ENCODE results near the gene CDK8. TPM values are rescaled to one million over a fixed set of nuclear protein-coding genes. Genes with fewer than 3 reads are reported as not detected.

Gene CDK8
- polyA plus RNA-seq, 2 of the 4 experiments (the other 2 are of a cell fraction) = 9.9 to 20.9 TPM

DNA sequence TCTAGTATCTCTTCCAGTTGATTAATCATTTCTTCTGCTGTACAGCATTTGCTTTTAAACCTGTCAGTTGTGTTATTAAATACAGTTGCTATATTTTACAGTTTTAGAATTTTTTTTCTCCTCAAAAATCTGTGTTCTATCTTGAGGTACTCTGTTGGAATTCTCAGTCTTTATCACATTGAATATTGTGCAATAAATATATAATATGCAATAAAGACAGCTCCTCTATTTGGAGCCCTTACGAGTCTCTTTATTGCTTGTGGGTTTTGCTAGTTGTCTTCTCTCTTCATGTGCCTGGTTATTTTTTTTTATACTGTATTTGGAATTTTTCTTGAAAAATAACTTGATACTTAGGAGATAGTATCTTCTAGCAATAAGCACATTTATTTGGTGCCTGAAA lies 51.7 kb downstream of the CDK8 start (continued):
- TF ChIP-seq, protein P1, sequence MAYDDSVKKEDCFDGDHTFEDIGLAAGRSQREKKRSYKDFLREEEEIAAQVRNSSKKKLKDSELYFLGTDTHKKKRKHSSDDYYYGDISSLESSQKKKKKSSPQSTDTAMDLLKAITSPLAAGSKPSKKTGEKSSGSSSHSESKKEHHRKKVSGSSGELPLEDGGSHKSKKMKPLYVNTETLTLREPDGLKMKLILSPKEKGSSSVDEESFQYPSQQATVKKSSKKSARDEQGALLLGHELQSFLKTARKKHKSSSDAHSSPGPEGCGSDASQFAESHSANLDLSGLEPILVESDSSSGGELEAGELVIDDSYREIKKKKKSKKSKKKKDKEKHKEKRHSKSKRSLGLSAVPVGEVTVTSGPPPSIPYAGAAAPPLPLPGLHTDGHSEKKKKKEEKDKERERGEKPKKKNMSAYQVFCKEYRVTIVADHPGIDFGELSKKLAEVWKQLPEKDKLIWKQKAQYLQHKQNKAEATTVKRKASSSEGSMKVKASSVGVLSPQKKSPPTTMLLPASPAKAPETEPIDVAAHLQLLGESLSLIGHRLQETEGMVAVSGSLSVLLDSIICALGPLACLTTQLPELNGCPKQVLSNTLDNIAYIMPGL (CRISPR knock-in tag; IDR thresholded peaks at IDR 0.05; ENCODE audit: borderline replicate concordance) = no peak
- TF ChIP-seq, protein P2, sequence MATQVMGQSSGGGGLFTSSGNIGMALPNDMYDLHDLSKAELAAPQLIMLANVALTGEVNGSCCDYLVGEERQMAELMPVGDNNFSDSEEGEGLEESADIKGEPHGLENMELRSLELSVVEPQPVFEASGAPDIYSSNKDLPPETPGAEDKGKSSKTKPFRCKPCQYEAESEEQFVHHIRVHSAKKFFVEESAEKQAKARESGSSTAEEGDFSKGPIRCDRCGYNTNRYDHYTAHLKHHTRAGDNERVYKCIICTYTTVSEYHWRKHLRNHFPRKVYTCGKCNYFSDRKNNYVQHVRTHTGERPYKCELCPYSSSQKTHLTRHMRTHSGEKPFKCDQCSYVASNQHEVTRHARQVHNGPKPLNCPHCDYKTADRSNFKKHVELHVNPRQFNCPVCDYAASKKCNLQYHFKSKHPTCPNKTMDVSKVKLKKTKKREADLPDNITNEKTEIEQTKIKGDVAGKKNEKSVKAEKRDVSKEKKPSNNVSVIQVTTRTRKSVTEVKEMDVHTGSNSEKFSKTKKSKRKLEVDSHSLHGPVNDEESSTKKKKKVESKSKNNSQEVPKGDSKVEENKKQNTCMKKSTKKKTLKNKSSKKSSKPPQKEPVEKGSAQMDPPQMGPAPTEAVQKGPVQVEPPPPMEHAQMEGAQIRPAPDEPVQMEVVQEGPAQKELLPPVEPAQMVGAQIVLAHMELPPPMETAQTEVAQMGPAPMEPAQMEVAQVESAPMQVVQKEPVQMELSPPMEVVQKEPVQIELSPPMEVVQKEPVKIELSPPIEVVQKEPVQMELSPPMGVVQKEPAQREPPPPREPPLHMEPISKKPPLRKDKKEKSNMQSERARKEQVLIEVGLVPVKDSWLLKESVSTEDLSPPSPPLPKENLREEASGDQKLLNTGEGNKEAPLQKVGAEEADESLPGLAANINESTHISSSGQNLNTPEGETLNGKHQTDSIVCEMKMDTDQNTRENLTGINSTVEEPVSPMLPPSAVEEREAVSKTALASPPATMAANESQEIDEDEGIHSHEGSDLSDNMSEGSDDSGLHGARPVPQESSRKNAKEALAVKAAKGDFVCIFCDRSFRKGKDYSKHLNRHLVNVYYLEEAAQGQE (IDR thresholded peaks at IDR 0.05) = no peak
- no peak for TF ChIP-seq FOXS1 (CRISPR knock-in tag; IDR thresholded peaks at IDR 0.05)
- no peak for TF ChIP-seq KDM5A (IDR thresholded peaks at IDR 0.05)
- TF ChIP-seq, protein P3, sequence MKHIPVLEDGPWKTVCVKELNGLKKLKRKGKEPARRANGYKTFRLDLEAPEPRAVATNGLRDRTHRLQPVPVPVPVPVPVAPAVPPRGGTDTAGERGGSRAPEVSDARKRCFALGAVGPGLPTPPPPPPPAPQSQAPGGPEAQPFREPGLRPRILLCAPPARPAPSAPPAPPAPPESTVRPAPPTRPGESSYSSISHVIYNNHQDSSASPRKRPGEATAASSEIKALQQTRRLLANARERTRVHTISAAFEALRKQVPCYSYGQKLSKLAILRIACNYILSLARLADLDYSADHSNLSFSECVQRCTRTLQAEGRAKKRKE (CRISPR knock-in tag; IDR thresholded peaks at IDR 0.05; ENCODE audit: low read depth) = no peak

DNA sequence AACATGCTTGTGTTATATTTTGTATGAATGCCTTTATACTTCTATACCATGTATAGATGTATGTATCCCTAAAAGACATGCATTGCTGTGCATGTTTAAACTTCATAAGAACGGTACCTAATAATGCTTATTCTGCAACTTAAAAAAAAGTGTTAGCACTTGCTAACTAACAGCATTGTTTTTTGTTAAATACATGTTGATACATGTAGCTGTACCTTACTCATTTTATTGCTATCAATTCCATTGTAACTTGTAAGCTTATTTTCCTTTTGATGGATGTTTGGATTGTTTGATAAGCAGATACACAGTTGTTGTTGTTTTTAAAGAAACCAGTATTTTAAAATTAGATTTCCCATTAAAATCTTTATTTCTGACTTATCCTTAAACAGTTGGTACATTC lies 53.8 kb downstream of the CDK8 start:
- peaks cover 6% of the 10 kb centered on the region; the same call in 1 of the 3 replicates for H3K4me1 ChIP-seq
- TF ChIP-seq HEYL (CRISPR knock-in tag; IDR thresholded peaks at IDR 0.05) (no peak), CHD4 (IDR thresholded peaks at IDR 0.05; ENCODE audit: borderline replicate concordance) (no peak), ZC3H11A (IDR thresholded peaks at IDR 0.05) (no peak), JUN (IDR thresholded peaks at IDR 0.05) (no peak), RAD21 (conservative IDR thresholded peaks at IDR 0.05 in 1 of 2, IDR thresholded peaks at IDR 0.05 in 1 of 2) (no peak), EHF (CRISPR knock-in tag; IDR thresholded peaks at IDR 0.05) (no peak), FOXS1 (CRISPR knock-in tag; IDR thresholded peaks at IDR 0.05) (no peak), HOXB5 (CRISPR knock-in tag; IDR thresholded peaks at IDR 0.05) (no peak), FOSL2 (IDR thresholded peaks at IDR 0.05) (no peak), FOSL2 (CRISPR knock-in tag; IDR thresholded peaks at IDR 0.05) (no peak), HOXB13 (CRISPR knock-in tag; IDR thresholded peaks at IDR 0.05; ENCODE audit: low read depth) (no peak), ZNF302 (CRISPR knock-in tag; IDR thresholded peaks at IDR 0.05) (no peak), HOXA7 (CRISPR knock-in tag; IDR thresholded peaks at IDR 0.05) (no peak), TP53 (CRISPR knock-in tag; IDR thresholded peaks at IDR 0.05) (no peak), KDM1A (IDR thresholded peaks at IDR 0.05; ENCODE audit: low read depth) (no peak)
- TF ChIP-seq, protein P3 (CRISPR knock-in tag; IDR thresholded peaks at IDR 0.05; ENCODE audit: low read depth) = no peak
- TF ChIP-seq, protein P4, sequence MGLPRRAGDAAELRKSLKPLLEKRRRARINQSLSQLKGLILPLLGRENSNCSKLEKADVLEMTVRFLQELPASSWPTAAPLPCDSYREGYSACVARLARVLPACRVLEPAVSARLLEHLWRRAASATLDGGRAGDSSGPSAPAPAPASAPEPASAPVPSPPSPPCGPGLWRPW (IDR thresholded peaks at IDR 0.05) = no peak
- TF ChIP-seq, protein P5, sequence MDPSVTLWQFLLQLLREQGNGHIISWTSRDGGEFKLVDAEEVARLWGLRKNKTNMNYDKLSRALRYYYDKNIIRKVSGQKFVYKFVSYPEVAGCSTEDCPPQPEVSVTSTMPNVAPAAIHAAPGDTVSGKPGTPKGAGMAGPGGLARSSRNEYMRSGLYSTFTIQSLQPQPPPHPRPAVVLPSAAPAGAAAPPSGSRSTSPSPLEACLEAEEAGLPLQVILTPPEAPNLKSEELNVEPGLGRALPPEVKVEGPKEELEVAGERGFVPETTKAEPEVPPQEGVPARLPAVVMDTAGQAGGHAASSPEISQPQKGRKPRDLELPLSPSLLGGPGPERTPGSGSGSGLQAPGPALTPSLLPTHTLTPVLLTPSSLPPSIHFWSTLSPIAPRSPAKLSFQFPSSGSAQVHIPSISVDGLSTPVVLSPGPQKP (IDR thresholded peaks at IDR 0.05; ENCODE audit: low read depth, low read length) = no peak
- TF ChIP-seq, protein P1 (CRISPR knock-in tag; IDR thresholded peaks at IDR 0.05; ENCODE audit: borderline replicate concordance) = no peak
- H3K4me2 ChIP-seq = no peak overlapping the region
- ATAC-seq (no peak), FAIRE-seq (no peak), DNase-seq (ENCODE audit: low read depth in 1 of 2, low spot score in 1 of 2) (no peak)
- WGBS (ENCODE audit: missing lambda C conversion rate) = 83% methylated on average over 1 of the region's 1 CpG
- no peak overlapping the region for H3K4me3 ChIP-seq
- no peaks in the 10 kb centered on the region for H3K9me3 ChIP-seq
- POLR2A ChIA-PET = no interaction called here
- CTCF ChIA-PET = no interaction called here
- H3K27ac ChIP-seq = no peak overlapping the region
